GM12878 (cell line): ENCODE results near the gene MMP1.

ENCODE experiments used
- BRCA1 ChIP-seq: IDR thresholded peaks from 2 replicates; pipeline ENCODE4 v1.6.1; 2011; ENCODE audit warnings: low read depth, low read length, improper control_type of control experiment
- CTCF ChIP-seq, 3 experiments: IDR thresholded peaks in 2 of 3; conservative IDR thresholded peaks in 1 of 3; 2 replicates each; pipeline ENCODE4 v1.5.1; 2011; ENCODE audit warnings: low read depth in 3 of 3, low read length in 3 of 3, mild to moderate bottlenecking in 3 of 3, control low read depth in 2 of 3, moderate library complexity in 2 of 3, inconsistent platforms in 1 of 3, mixed read lengths in 1 of 3; ENCODE audit not compliant: control insufficient read depth in 2 of 3, insufficient read depth in 1 of 3; ENCODE audit errors: extremely low read depth in 1 of 3
- GATAD2B ChIP-seq: fragments of 450-650 bp; conservative IDR thresholded peaks from 2 replicates; pipeline ENCODE4 v1.6.1; 2017; ENCODE audit warnings: low read depth, mild to moderate bottlenecking, moderate library complexity
- NR2C1 ChIP-seq: fragments of 450-650 bp; IDR thresholded peaks from 2 replicates; pipeline ENCODE4 v1.6.1; 2017; ENCODE audit warnings: antibody characterized with exemption, mild to moderate bottlenecking, moderate library complexity
- ZBTB11 ChIP-seq: fragments of 450-650 bp; formaldehyde crosslinking; IDR thresholded peaks from 2 replicates; pipeline ENCODE4 v1.5.0; 2022; ENCODE audit warnings: mild to moderate bottlenecking, missing genetic modification characterization

- no peak for TF ChIP-seq CTCF (IDR thresholded peaks at IDR 0.05 in 2 of 3, conservative IDR thresholded peaks at IDR 0.05 in 1 of 3; ENCODE audit: control insufficient read depth in 2 of 3, extremely low read depth in 1 of 3, insufficient read depth in 1 of 3, low read depth in 3 of 3, low read length in 3 of 3)
- TF ChIP-seq ZBTB11 (CRISPR knock-in tag): no peak
- no peak for TF ChIP-seq NR2C1
- no peak for TF ChIP-seq BRCA1
- no peak for TF ChIP-seq GATAD2B
Observed at GRCh38 chr11:102798012-102798746, at the start of gene MMP1.
